ENCODE results near the gene ENTPD8. TPM values are rescaled to one million over a fixed set of nuclear protein-coding genes. Genes with fewer than 3 reads are reported as not detected.
A peak's percentile ranks its signal among the peaks of the same experiment; 100 is the strongest.

The ENTPD8 gene
- total and polyA plus RNA-seq, 2 donors (not counting 1 experiment from before 2014, with no cell fraction given) = not detected

GRCh38 chr9:137452761-137453642, 11.8 kb upstream of the ENTPD8 start:
- peak overlapping the region; percentile 49 for H3K9ac ChIP-seq (ENCODE audit: low read length)
- CTCF ChIA-PET = interaction anchor here (0.5 kb wide), 1 partner anchor 453 kb away, joined by 4 read pairs; no protein-coding TSS in a partner anchor
- DNase-seq (peak; percentile 46), ATAC-seq (ENCODE audit: low read depth) (no peak)
- peaks cover 30 to 50% of the 10 kb centered on the region in 2 donors for H3K4me1 ChIP-seq (ENCODE audit: control insufficient read depth in 2 of 2, insufficient read depth in 2 of 2, low read length in 2 of 2)
- peaks cover 9% of the 10 kb centered on the region for H4K20me1 ChIP-seq (ENCODE audit: control insufficient read depth, insufficient read depth, low read length, poor library complexity, severe bottlenecking)
- peaks cover 0 to 6% (median 0%) of the 10 kb centered on the region in 3 donors for H3K9me3 ChIP-seq (ENCODE audit: control extremely low read depth in 1 of 3, control insufficient read depth in 2 of 3, insufficient read depth in 1 of 3, low read length in 2 of 3)
- intact Hi-C loops (cut with micrococcal nuclease) = loop anchor here (10.0 kb wide), 1 partner anchor 658 kb away; the partner anchor contains the start of genes CCDC183 and TMEM141
- peak overlapping the region in 4 of 5 experiments; percentile 11 to 51 (median 38) for H3K4me3 ChIP-seq (ENCODE audit: control extremely low read depth in 1 of 5, extremely low read depth in 1 of 5, insufficient read depth in 1 of 5, low read depth in 2 of 5, low read length in 4 of 5)
- Mint-ChIP-seq H3K4me3 (peak overlapping the region; percentile 71), H3K4me1 (peaks cover 29% of the 10 kb centered on the region), H3K27me3 (no peaks in the 10 kb centered on the region), H3K9me3 (ENCODE audit: insufficient read depth) (no peaks in the 10 kb centered on the region), H3K27ac (no peak overlapping the region)
- 95% methylated on average over 35 of the region's 43 CpGs for WGBS (ENCODE audit: insufficient coverage)
- no peaks in the 10 kb centered on the region for H3K27me3 ChIP-seq (replicated peaks in 1 of 4; ENCODE audit: control extremely low read depth in 1 of 4, control insufficient read depth in 3 of 4, insufficient read depth in 4 of 4, low read length in 3 of 4)
- H2AFZ ChIP-seq (ENCODE audit: insufficient read depth, low read depth, low read length, poor library complexity, severe bottlenecking) = no peak overlapping the region
- TF ChIP-seq EZH2 (IDR thresholded peaks at IDR 0.05; ENCODE audit: borderline replicate concordance, insufficient read depth, low read depth, low read length, poor library complexity, severe bottlenecking) = no peak
- no peaks in the 10 kb centered on the region for H3K79me2 ChIP-seq (ENCODE audit: control insufficient read depth, insufficient read depth, low read length)
- peaks cover 0 to 3% of the 10 kb centered on the region in 2 experiments for H3K36me3 ChIP-seq (replicated peaks in 1 of 2; ENCODE audit: control extremely low read depth in 1 of 2, control insufficient read depth in 1 of 2, extremely low read depth in 1 of 2, insufficient read depth in 2 of 2, low read length in 1 of 2)
- peak overlapping the region; percentile 91 for H3K4me2 ChIP-seq (replicated peaks; ENCODE audit: low read depth, low read length, poor library complexity, severe bottlenecking)
- POLR2A ChIA-PET = interaction anchor here (0.5 to 0.6 kb wide), 3 partner anchors 60 to 897 kb away, joined by 5 to 8 read pairs (median 6); no protein-coding TSS in a partner anchor
- no peak overlapping the region for H3K27ac ChIP-seq (ENCODE audit: low read length in 2 of 2)

- Histone ChIP-seq H4K20me1 (ENCODE audit: control insufficient read depth, insufficient read depth, low read length, poor library complexity, severe bottlenecking) (peaks cover 7% of the 10 kb centered on the region), H3K27me3 (replicated peaks in 1 of 4; ENCODE audit: control extremely low read depth in 1 of 4, control insufficient read depth in 3 of 4, insufficient read depth in 4 of 4, low read length in 3 of 4) (no peaks in the 10 kb centered on the region), H3K4me3 (ENCODE audit: control extremely low read depth in 1 of 5, extremely low read depth in 1 of 5, insufficient read depth in 1 of 5, low read depth in 2 of 5, low read length in 4 of 5) (no peak overlapping the region), H3K9me3 (ENCODE audit: control extremely low read depth in 1 of 3, control insufficient read depth in 2 of 3, insufficient read depth in 1 of 3, low read length in 2 of 3) (peaks cover 0 to 6% (median 0%) of the 10 kb centered on the region in 3 donors), H3K27ac (ENCODE audit: low read length in 2 of 2) (no peak overlapping the region), H3K79me2 (ENCODE audit: control insufficient read depth, insufficient read depth, low read length) (no peaks in the 10 kb centered on the region), H3K9ac (ENCODE audit: low read length) (no peak overlapping the region), H3K4me2 (replicated peaks; ENCODE audit: low read depth, low read length, poor library complexity, severe bottlenecking) (peak overlapping the region; percentile 91), H3K4me1 (ENCODE audit: control insufficient read depth in 2 of 2, insufficient read depth in 2 of 2, low read length in 2 of 2) (peaks cover 28 to 47% of the 10 kb centered on the region in 2 donors), H2AFZ (ENCODE audit: insufficient read depth, low read depth, low read length, poor library complexity, severe bottlenecking) (no peak overlapping the region), H3K36me3 (replicated peaks in 1 of 2; ENCODE audit: control extremely low read depth in 1 of 2, control insufficient read depth in 1 of 2, extremely low read depth in 1 of 2, insufficient read depth in 2 of 2, low read length in 1 of 2) (peaks cover 0 to 3% of the 10 kb centered on the region in 2 experiments)
- CTCF ChIA-PET = no interaction called here
- 77% methylated on average over 16 of the region's 17 CpGs for WGBS (ENCODE audit: insufficient coverage)
- no peak for TF ChIP-seq CTCF (IDR thresholded peaks at IDR 0.05)
- TF ChIP-seq EZH2 (IDR thresholded peaks at IDR 0.05; ENCODE audit: borderline replicate concordance, insufficient read depth, low read depth, low read length, poor library complexity, severe bottlenecking) = no peak
- ATAC-seq (ENCODE audit: low read depth) (no peak), DNase-seq (no peak)
- Mint-ChIP-seq H3K9me3 (ENCODE audit: insufficient read depth) (no peaks in the 10 kb centered on the region), H3K27ac (no peak overlapping the region), H3K4me1 (peaks cover 26% of the 10 kb centered on the region), H3K4me3 (no peak overlapping the region), H3K27me3 (no peaks in the 10 kb centered on the region)
- intact Hi-C loops (cut with micrococcal nuclease) = loop anchor here (10.0 kb wide), 1 partner anchor 657 kb away; the partner anchor contains the start of genes CCDC183 and TMEM141
- POLR2A ChIA-PET = interaction anchor here (0.6 kb wide), 1 partner anchor 896 kb away, joined by 6 read pairs; no protein-coding TSS in a partner anchor
These were observed 11.0 kb upstream of the ENTPD8 start for GRCh38 chr9:137452006-137452760.

Data from B cell (primary cell).